ENCODE measurements around the gene OXNAD1.

Gene OXNAD1, protein sequence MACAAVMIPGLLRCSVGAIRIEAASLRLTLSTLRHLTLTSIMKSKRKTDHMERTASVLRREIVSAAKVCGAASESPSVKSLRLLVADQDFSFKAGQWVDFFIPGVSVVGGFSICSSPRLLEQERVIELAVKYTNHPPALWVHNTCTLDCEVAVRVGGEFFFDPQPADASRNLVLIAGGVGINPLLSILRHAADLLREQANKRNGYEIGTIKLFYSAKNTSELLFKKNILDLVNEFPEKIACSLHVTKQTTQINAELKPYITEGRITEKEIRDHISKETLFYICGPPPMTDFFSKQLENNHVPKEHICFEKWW

DNA sequence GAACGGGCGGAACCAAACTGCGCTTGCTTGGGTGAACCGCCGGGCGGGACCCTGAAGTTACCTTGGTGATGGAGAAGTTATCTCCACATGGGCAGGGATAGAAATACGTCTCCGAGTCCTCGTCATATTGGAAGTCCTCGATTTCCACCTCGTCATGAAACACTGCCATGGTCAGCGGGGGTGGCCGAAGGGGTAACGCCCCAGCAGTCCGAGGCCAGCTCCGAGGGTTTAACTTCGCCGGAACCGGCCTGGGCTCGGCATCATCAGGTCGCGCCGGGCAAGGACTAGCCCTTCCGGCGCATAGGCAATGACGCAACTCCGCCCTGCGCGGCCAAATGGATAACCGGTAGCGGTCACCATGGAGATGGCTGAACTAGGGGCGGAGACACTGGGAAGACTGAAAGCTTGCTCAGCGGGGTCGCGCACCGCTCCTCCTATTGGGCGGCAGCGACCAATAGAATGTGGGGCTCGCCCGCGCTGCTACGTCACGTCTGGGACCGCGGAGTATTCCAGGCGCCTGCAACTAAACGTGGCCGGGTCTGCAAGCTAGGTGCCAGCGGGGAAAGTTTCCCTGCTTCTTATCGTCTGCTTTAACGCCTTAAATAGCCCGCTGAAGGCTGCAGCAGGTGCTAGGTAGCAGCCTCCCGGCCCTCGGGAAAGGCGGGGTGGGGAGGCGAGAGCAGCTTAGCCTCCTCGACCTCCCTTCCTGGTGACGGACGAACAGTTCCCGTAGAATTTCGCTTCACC, at the start of gene OXNAD1, which contains the start of gene DPH3:
Gene OXNAD1, plus strand, starts transcription at position 505 of the 747 bp plus-strand sequence. CDS start 5,741 bp downstream, outside the sequence.
Gene DPH3, minus strand, starts transcription at position 236 of the 747 bp plus-strand sequence. Its CDS starts 67 bp downstream, at position 169.
- FAIRE-seq, result peak; percentile 78
- DNase-seq (ENCODE audit: low spot score), result peak; percentile 95

DNA sequence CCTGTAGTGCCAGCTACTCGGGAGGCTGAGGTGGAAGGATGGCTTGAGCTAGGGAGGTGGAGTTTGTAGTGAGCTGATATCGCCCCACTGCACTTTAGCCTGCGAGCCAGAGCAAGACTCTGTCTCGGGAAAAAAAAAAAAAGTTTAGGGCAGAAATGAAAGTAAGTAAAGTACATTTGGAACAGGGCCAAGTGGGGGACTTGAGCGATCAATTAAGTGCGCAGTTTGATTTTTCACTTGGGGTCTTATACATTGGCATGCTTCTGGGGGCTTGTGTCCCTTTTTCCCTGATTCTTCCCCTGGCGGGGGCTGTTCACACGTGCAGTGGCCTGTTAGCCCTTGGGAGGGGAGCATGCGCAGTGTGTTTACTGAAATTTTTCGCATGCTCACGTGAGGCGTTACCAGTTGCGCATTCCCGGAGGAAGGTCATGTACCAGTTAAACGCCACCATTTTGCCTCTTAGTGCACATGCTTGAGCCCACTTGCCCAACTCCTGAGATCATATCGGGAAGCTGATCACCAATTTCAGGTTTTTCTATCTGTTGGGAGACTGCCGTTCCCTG, 48.6 kb upstream of the OXNAD1 start:
- DNase-seq (ENCODE audit: low spot score) (no peak), FAIRE-seq (no peak)

- no peak for DNase-seq (ENCODE audit: low spot score)
- FAIRE-seq, result no peak
Measured at GRCh38 chr3:16219777-16220176, 45.2 kb upstream of the OXNAD1 start.

DNA sequence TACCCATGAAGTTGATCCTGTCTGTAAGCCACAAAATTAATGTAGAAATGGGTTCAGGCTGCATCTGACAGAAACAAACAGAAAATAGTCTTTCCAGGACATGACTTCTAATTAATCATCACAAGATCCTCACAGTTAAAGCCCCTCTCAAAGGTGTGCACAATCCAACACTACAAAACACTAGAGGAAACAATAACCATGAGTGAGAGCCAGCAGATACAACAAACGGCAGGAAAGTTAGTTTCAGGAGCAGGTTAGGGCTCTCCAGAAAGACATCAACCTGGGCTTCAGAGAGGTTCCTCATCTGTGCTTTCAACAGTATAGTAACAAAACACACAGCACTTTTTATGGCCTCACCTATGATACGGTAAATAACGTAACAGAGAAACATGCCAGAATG, 43.0 kb upstream of the OXNAD1 start:
- FAIRE-seq (no peak), DNase-seq (ENCODE audit: low spot score) (no peak)

- FAIRE-seq (no peak), DNase-seq (ENCODE audit: low spot score) (no peak)
Measured at GRCh38 chr3:16222547-16222946, 42.5 kb upstream of the OXNAD1 start.

GRCh38 chr3:16224325-16224724, 40.7 kb upstream of the OXNAD1 start:
- DNase-seq (ENCODE audit: low spot score) (no peak), FAIRE-seq (no peak)

DNA sequence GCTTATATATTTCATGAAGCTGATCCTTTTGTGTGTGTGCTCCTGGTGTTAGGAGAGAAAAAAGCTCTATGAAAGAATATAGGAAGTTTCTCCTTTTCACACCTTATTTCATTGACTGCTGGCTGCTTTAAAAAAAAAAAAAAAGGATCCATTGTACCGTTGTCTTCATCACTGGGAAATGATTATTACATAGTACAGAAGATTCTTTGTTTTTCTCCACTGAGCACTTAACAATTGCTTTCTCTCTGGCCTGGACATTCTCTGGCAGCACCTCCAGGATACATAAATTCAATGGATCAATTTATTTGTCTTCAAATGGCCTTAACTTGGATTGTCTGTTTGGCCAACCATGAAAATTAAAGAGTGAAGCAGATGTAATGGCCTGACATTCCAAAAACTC, 37.4 kb upstream of the OXNAD1 start:
- FAIRE-seq (no peak), DNase-seq (ENCODE audit: low spot score) (no peak)

- DNase-seq (ENCODE audit: low spot score) (no peak), FAIRE-seq (no peak)
Measured at GRCh38 chr3:16229681-16230080, 35.3 kb upstream of the OXNAD1 start.

GRCh38 chr3:16231983-16232382, 33.0 kb upstream of the OXNAD1 start:
- DNase-seq (ENCODE audit: low spot score) (no peak), FAIRE-seq (no peak)

- DNase-seq (ENCODE audit: low spot score) (no peak), FAIRE-seq (no peak)
Measured at GRCh38 chr3:16233806-16234205, 31.2 kb upstream of the OXNAD1 start.

DNA sequence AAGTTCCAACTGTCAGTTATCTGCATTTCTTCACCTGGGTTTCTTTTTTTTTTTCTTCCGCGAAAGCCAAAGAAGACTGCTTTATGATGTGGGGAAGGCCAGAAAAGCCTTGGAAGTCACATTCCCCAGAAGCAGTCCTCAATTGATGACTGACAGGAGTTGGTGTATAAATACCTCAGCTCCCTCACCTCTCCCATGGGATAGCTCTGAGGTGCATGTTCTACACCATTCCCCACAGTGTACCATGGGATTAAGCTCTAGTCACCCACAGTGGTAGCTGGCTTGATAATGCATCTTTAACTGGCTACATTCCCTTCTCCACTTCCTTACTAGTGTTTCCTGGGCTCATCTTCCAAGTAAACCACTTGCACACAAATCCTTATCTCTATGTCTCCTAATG, 30.7 kb upstream of the OXNAD1 start:
- FAIRE-seq (no peak), DNase-seq (ENCODE audit: low spot score) (no peak)

GRCh38 chr3:16236030-16236639, 28.9 kb upstream of the OXNAD1 start:
- DNase-seq (ENCODE audit: low spot score) (no peak), FAIRE-seq (no peak)

GRCh38 chr3:16236856-16237393, 28.1 kb upstream of the OXNAD1 start:
- DNase-seq (ENCODE audit: low spot score) (no peak), FAIRE-seq (no peak)

DNA sequence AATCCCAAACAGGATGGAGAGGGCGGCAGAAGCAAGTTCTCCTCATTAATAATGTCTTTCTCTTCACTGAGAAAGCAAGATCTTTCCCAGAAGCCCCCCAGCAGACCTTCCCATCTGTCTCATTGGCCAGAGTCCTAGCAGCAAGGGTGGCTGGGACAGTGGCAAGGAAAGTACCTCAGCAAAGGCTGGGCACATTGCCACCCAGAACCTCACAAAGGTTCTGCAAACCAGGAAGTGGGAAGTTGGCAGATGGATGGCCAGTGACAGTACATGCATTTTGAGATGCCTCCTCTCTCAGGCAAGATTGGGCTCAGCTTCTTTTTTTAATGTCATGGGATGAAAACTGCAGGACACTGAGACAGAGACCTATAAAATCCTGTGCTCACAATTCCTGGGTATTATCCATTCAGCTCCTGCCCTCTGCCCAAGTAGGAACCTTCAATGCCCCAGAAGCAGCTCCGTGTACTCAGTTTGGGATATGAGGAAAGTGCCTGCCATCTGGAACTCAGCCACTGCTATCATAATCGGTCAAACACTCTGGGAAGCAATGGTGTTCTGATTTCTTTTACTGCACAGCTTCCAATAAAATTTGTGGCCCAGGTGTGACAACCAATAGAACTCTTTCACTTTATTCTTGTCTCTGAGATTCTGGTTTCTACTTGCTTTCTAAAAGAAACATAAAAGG, 25.8 kb upstream of the OXNAD1 start:
- no peak for FAIRE-seq

DNA sequence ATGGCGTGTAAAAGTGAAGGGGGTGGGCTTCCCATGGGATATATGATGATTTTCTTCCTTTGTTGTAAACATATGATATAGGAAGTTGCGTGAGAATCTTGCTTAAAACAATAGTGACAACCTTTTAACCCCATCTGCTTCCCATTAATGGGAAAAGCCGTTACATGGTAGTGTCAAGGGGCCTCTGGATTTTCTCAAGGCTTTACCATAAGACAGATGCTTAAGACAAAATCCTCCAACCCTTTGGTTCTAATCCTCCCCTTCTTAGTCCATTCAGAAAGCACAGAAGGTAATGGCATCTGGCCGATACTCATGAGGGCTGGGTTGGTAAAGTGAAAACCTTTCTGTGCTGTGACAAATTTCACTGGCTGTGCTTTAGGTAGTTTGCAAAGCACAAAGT, 25.2 kb upstream of the OXNAD1 start:
- no peak for FAIRE-seq

More for the DNA sequence above, 25.8 kb upstream of the OXNAD1 start:
- DNase-seq (ENCODE audit: low spot score), result no peak

DNA sequence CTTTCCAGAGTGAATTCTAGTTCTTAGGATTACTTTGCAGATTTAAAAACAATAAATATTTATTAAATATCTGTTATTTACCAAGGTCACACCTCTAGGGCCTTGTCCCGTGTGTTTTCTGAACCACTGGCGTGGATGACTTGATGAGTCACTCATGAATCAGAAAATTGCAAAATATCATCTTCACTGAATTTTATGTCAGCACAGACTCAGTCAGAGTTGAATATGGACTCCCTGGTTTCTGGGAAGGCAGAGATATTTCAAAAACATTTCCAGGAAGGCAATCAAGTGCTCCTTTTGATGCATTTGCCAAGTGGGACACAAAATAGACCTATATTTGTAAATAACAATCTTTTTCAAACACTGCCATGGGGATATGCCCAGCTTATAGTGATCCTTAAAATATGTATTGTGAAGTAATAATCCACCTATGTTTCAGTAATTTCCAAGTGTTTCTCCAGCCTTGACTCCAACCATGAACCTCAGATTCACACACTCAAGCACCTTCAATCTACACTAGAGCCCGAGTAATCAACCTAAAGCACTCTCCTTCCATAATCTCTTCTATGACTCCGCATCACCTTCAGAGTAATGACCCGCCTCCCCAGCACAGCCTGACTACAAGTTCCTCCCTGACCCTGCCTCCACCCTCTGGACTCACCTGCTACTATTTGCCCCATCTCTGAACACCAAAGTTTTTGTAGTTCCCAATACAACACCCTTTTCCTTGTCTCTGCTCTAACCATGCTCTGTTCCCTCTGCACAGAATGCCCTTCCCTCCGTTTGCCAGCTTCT, 24.6 kb upstream of the OXNAD1 start:
- FAIRE-seq (no peak), DNase-seq (ENCODE audit: low spot score) (no peak)

More for the DNA sequence above, 25.2 kb upstream of the OXNAD1 start:
- DNase-seq (ENCODE audit: low spot score), result no peak

GRCh38 chr3:16241225-16241624, 23.8 kb upstream of the OXNAD1 start:
- no peak for DNase-seq (ENCODE audit: low spot score)
- no peak for FAIRE-seq

GRCh38 chr3:16242177-16242576, 22.8 kb upstream of the OXNAD1 start:
- DNase-seq (ENCODE audit: low spot score) (no peak), FAIRE-seq (no peak)

GRCh38 chr3:16243706-16244490, 21.1 kb upstream of the OXNAD1 start:
- DNase-seq (ENCODE audit: low spot score) (peak; percentile 70), FAIRE-seq (peak; percentile 50)

Data from RCC 7860 (cell line).